Activated CD8-positive, alpha-beta memory T cell treated with anti-CD3 and anti-CD28 coated beads for 48 hours (primary cell): ENCODE results near the gene CPN2.

Source experiments
- DNase-seq, 3 experiments: peaks; one replicate each; pipeline ENCODE4 v3.0.0-alpha.2; 2020; ENCODE audit warnings: low read depth in 2 of 3, low spot score in 2 of 3

Gene CPN2

DNA sequence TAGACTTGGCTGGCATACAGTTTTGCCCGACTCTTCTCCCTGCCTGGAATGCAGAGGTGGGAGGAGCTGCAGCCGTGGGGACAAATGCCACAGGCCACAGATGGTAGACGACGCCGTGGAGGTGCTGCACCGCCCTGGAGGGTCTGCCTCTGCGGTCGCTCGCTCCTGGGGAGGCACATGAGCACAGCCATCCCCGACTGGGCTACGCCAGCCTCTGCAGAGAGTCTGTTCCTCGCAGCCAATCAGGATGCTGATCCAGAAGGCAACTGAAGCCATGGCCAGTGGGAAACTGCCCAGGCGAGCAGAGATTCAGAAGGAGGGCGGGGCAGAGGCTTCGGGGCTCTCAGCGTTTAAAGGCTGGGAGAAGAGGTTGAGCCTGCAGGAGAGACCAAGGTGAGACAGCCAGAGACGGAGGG is 30.3 kb upstream of the CPN2 start:
- no peak for DNase-seq

DNA sequence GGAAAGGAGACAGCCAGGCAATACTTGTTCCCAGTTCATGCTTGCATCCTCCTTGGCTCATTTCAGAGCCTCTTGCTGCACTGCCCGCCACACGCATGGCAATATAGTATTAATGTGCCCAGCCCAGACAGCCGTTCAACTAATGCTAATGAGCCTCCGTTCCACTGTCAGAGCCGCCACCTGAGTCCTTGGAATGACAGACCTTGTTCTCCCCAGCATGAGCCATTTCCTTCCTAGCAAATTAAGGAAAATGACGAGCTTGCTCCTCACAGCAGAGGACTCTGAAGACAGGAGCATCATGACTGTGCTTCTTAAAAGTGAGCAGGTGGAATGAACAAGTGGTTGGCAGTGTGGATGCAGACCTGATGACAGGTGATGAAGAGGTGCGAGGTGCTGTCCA is 29.2 kb upstream of the CPN2 start:
- DNase-seq: no peak

DNA sequence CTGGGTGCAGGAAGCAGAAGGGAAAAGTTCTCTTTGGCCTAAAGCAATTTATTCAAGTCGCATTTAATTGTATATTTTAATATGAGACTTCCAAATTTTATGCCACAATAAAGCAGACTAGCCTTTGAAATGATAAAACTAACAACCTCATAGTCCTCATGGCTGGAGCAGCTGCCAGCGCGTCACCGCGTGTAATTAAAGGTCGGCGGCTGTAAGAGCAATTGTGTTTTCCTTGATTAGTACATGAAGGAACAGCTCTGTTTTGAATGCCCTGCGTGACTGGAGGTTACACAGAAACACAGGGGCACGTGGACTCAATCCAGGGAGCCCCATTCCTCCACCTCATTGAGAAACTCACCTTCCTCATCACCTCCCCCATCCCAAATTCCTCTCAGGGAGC is 28.5 kb upstream of the CPN2 start:
- no peak for DNase-seq

- no peak for DNase-seq
Observed at GRCh38 chr3:194379231-194379630, 28.1 kb upstream of the CPN2 start.

DNA sequence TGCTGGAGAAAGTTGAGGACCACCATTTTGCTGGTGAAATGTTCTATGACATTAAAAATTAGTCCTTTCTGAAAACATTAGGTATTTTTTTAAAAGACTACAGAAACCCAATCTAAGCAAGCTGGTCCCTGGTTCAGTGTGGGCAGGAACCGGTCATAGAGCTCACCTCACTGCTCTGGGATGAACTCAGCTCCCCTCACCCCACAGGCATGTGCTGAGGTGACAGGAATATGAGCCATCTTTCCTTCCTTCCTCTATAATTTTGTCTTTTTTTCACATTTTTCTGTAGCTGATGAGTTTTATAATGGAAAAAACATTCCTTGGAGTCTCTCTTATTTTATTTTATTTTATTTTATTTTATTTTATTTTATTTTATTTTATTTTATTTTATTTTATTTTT is 26.6 kb upstream of the CPN2 start:
- DNase-seq: no peak

DNA sequence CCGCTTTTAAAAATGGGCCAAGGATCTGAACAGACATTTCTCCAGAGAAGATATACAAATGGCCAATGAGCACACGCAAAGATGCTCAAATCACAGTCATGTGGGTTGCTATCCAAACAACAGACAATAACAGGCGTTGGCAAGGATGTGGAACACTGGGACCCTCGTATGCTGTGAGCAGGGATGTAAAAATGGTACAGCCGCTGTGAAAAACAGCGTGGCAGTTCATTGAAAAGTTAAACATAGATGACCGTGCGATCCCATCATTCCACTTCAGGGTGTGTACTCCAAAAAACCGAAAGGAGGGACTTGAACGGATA is 25.1 kb upstream of the CPN2 start:
- no peak for DNase-seq

GRCh38 chr3:194375473-194376240 is 24.5 kb upstream of the CPN2 start:
- DNase-seq: no peak

- no peak for DNase-seq
Observed at GRCh38 chr3:194374935-194375334, 23.8 kb upstream of the CPN2 start.

DNA sequence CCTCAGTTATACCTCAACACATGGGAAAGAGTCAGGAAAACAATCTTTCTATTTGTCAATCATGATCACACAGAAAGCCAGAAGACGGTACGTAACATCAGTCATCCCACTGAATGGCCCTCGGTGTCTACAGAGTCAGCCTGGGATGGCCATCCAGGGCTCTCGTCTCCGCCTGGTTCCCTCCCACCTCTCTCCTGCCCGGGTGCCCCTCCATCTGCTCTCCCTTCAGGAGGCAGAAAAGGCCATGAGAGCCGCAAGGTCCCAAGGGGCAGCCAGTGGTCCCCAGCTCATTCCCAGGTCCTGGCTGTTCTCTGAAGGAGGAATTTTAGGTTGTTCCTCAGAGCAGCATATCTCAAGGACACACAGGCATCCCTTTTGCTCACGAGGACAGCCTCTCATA is 22.8 kb upstream of the CPN2 start:
- no peak for DNase-seq

DNA sequence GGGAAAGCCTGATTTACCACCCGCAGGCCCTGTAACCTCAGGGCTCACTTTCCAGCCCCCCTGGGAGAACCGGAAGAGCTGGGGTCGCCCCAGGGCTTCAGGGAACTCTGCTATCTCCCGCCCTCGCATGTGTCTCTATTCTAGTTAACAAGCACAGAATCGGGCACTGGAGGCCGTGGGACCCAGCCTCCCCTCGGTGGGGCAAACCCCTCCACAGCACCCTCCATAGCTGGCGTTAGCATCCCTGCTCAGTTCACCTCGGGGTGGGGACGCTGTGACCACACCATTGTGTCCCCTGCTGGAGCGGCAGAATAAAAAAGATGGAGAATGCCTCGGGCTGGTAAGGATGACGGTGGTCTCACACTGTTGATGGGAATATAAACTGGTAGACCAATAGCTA is 21.9 kb upstream of the CPN2 start:
- DNase-seq: no peak

DNA sequence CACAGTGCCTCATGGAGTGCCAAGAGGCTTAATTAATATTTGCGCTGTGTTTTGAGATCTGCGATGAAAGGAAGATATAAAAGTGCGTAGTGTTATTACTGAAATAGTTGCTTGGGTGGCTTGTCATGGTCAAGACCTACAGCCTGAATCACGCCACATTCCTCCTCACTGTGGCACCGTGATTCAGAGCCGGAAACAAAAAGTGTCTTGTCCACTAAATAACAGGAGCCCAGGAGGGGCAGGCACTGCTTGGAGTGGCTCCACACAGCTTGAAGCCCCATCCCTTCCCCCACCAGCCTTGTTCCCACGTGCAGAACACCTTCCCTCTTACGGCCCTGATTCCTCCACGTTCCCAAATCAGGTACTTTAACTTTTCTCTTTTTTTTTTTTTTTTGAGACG is 19.6 kb upstream of the CPN2 start:
- DNase-seq: no peak

DNA sequence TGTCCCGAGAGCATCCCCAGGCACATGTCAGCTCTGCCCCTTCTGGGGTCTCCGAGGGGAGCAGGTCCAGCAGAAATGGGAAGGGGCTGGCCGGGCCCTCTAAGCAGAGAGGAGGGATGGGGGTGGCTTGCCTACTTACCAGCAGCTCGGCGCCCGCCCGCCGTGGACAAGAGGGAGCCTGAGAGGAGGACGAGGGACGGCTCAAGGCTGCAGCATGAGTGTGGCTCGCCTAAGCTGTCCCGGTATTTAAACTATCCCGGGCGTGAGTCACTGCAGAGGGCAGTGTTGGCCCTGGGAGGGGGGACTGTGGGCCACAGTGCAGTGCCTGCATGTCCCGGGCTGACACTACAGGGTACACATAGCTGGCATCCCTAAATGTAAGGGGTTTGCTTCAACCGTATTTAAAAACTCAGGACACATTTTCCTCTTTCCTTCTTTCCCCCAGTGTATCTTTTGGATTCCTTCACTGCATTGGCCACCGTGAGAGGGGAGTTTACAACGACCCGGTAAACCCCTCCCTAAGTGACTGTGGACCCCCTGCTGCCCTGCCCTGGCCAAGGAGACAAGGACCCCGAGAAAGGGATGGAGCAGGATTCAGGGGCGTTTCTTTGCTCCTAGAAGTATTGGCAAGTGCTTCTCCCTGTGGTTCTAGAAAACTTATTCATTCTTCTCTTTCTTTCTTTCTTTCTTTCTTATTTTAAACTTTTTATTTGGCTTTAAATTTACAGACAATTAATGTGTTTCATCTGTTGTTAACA is 18.6 kb upstream of the CPN2 start, which contains the start of gene LRRC15:
LRRC15 (minus strand) TSS at position 222 of the 758 bp plus-strand sequence. CDS start 8,700 bp downstream, outside the sequence.
- no peak for DNase-seq

GRCh38 chr3:194368918-194369317 is 17.8 kb upstream of the CPN2 start:
- no peak for DNase-seq

DNA sequence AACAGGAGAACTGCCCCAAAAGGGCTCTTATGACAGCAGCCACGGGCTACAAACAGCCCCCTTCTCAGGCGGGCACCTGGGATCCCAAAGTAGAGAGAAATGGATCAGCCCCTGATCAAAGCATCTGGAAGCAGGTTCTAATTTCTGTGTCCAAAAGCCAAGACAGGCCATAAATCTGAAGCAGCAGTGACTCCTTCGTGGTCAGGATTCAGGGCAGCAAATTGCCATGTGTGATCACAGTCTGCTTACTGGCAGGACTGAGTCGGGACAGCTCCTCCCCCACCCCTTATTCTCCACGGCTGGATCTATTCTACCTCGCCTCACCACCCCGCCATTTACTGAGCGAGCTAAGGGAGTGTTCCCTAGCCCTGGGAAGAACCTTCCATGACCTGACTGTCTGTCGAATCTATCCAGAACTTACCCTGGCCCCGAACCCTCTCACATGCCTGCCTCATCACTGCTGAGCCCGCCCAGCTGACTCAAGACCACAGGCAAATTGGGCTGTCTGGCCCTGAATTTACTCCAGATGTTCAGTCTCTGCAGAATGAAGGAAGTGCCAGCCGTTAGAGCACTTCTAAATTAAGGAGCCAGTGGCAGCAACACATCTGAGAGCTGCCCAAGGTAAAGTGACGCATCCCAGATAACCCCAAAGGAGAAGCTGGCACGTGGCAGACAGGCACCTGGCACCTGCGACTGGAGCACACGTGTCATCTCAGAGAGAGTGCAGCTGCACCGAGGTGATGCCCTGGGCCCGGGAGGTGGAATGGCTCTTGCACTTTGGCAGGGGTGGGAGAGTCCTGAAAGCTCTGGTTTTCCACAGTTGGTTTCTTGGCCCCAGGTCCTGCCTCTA is 17.1 kb upstream of the CPN2 start:
- no peak for DNase-seq

DNA sequence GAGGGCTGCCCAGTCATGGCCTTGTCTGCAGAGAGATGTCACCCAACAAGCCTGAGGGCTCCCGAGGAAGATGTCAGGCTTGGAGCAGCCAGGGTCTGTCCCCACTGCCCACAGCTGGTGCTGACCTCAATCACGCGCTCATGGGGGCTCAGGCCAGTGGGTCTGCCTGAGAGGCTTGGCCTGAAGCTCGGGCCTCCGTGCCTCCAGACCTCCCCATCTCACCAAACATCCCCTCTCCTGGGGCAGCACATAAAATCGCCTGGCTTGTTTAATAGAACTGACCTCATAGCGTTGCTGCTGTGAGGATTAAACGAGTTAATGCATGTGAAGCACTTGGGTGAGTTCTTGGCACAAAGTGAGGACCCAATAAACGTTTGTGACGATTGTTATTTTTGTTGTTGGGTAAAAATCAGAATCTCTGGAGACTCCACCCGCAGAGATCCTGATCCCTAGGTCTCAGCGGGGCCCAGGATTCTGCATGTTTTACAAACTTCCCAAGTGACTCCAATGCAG is 14.9 kb upstream of the CPN2 start:
- no peak for DNase-seq

- no peak for DNase-seq
Observed at GRCh38 chr3:194365526-194365925, 14.4 kb upstream of the CPN2 start.

DNA sequence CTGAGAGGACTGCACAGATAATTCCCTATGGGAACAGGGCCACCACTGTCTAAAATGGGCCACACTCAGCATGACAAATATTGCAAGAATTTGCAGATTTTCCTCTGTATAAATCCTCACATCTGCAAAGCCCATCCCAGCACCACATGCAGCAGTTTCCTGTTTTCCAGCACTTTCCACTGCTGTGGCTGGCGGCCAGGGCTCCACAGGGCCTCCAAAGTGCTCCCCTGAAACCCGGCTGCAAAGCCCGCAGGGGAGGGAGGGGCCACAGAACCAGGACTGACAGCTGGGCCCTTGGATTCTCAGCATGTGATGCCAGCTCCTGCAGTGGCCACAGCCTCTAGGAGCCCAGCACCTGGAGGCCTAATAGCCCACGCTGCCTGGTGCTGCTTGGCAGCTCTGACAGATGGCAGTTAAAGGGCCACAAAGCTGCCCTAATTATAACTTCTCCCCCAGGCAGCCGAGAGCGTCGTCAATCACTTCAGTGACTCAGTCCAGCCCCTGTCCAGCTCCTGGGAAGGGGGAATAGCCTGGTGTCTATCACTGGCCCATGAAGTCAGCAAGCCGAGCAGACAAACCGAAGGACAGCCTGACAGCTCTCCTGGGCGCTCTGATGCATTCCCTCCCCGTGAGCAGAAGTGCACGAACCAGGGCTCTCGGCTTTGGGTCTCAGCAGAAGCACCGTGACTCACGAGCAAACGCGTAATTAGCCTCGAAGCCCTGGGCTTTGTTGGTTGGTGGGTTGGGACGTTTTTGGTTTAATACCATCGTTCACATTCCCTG is 13.7 kb upstream of the CPN2 start:
- no peak for DNase-seq

- DNase-seq: no peak
Observed at GRCh38 chr3:194364314-194364651, 13.2 kb upstream of the CPN2 start.

DNA sequence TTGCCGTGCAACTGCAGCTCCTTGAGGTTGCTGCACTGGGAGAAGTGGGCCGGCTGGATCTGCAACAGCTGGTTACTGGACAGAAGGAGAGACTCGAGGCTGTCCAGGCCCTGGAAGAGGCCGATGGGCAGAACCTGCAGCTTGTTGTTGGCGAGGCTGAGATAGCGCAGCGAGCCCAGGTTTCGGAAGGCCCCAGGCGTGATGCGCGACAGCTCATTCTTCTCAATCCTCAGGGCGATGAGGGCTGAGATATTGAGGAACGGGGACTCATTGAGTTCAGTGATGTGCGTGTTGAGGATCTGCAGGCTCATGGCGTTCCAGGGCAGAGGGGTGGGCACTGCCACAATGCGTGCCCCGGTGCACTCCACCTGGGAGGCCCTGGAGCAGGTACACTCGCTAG is 9.4 kb upstream of the CPN2 start:
- DNase-seq: no peak

DNA sequence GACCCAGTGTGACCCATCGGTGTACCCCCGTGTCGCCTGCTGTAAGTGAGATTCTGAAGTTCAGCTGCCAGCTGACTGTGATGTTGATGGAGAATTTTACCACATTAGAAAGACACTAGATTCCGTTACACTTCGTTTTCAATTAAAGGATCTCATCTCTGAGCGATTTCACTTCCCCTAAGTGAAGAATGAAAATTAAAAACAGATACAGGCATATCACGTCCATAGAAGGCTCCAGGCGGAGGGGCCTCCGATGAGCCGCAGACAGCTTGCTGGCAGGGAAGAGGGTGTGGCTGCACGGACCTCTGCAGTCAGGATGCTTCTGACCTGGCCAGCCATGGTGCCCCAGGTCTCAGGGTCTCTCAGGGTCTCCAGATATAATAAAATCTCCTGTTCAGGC is 6.6 kb upstream of the CPN2 start:
- no peak for DNase-seq

- DNase-seq: no peak
Observed at GRCh38 chr3:194355379-194355778, 4.3 kb upstream of the CPN2 start.
